Breast epithelium (tissue), 4 donors: ENCODE measurements around the gene RTL3. TPM values are rescaled to one million over a fixed set of nuclear protein-coding genes. Genes with fewer than 3 reads are reported as not detected.

ENCODE experiments used
- DNase-seq, 2 donors: peaks; one replicate each; pipeline ENCODE4 v3.0.0-alpha.2; 2019; ENCODE audit warnings: low spot score in 2 of 2
- H3K27ac ChIP-seq, 2 donors: fragments of 200-600 bp; sonication (generic) in 1 of 2; one replicate each; pipeline ENCODE4 v1.5.1; 2016 to 2019; ENCODE audit warnings: mild to moderate bottlenecking in 1 of 2
- H3K27me3 ChIP-seq, 2 donors: fragments of 200-600 bp; sonication (generic) in 1 of 2; one replicate each; pipeline versions ENCODE4 v1.5.1 to v1.6.0; 2017 to 2019; ENCODE audit warnings: control low read depth in 1 of 2, mild to moderate bottlenecking in 1 of 2
- H3K36me3 ChIP-seq: fragments of 200-600 bp; one replicate; pipeline ENCODE4 v1.5.1; 2019
- H3K4me1 ChIP-seq, 2 donors: fragments of 200-600 bp; sonication (generic); one replicate each; pipeline ENCODE4 v1.5.1; 2016 to 2019; ENCODE audit warnings: control low read depth in 1 of 2
- H3K4me3 ChIP-seq, 3 donors: fragments of 200-600 bp; sonication (generic); 1 replicate in 2 of 3; 2 replicates in 1 of 3; pipeline ENCODE4 v1.5.1; 2016 to 2019; ENCODE audit warnings: mild to moderate bottlenecking in 3 of 3, moderate library complexity in 2 of 3
- H3K9me3 ChIP-seq, 2 donors: fragments of 200-600 bp; sonication (generic) in 1 of 2; one replicate each; pipeline ENCODE4 v1.5.1; 2016 to 2019; ENCODE audit warnings: control low read depth in 1 of 2
- CTCF ChIP-seq, 3 donors: fragments of 450-650 bp; IDR thresholded peaks; one replicate each; pipeline ENCODE4 v1.5.1; 2016 to 2017; ENCODE audit warnings: antibody characterized with exemption in 3 of 3, mild to moderate bottlenecking in 3 of 3, moderate library complexity in 3 of 3
- POLR2A ChIP-seq: fragments of 450-650 bp; IDR thresholded peaks from one replicate; pipeline ENCODE4 v1.6.1; 2016; ENCODE audit warnings: antibody characterized with exemption, mild to moderate bottlenecking, moderate library complexity
- POLR2AphosphoS5 ChIP-seq, 3 donors: sonication (generic); formaldehyde crosslinking; IDR thresholded peaks; one replicate each; pipeline ENCODE4 v1.6.1; 2017; ENCODE audit warnings: antibody characterized with exemption in 3 of 3
- intact Hi-C: fragments of 100-400 bp; cut with DNase I; formaldehyde crosslinking; loops from one replicate; pipeline ENCODE4 v1.15.1; 2023; ENCODE audit warnings: low total_unique reads
- total RNA-seq, 3 donors: library from RNA; depleted of rRNA; stranded (reverse); fragments of >200 nt; gene quantifications; one replicate each; pipeline ENCODE4 v1.1.0, GENCODE V29; 2016

Gene RTL3
- total RNA-seq, 3 donors from 2014 or later = 0.44 to 1.6 TPM; not detected in 1

- H3K4me1 ChIP-seq = no peaks in the 10 kb centered on the region
- H3K9me3 ChIP-seq = no peaks in the 10 kb centered on the region
- TF ChIP-seq POLR2A = no peak
- TF ChIP-seq POLR2AphosphoS5 (IDR thresholded peaks at IDR 0.05) = no peak
- no peak for TF ChIP-seq CTCF (IDR thresholded peaks at IDR 0.05)
- no peaks in the 10 kb centered on the region for H3K36me3 ChIP-seq
- H3K27ac ChIP-seq = peak overlapping the region in 1 of 2 donors; percentile 26
- H3K27me3 ChIP-seq = peaks cover 0 to 8% of the 10 kb centered on the region in 2 donors
- DNase-seq = no peak
- intact Hi-C loops = no loop called here
- no peak overlapping the region for H3K4me3 ChIP-seq
These were observed 34.7 kb downstream of the RTL3 start for GRCh38 chrX:78624426-78624825.

- no peak for DNase-seq
These were observed 36.3 kb downstream of the RTL3 start for GRCh38 chrX:78622831-78623230.

GRCh38 chrX:78619834-78620233, 39.3 kb downstream of the RTL3 start:
- H3K27ac ChIP-seq = no peak overlapping the region
- intact Hi-C loops = loop anchor here (5.0 kb wide), 1 partner anchor 357 kb away; no protein-coding TSS in a partner anchor
- H3K4me3 ChIP-seq = no peak overlapping the region
- H3K9me3 ChIP-seq = no peaks in the 10 kb centered on the region
- H3K27me3 ChIP-seq = peaks cover 0 to 16% of the 10 kb centered on the region in 2 donors
- H3K4me1 ChIP-seq = no peaks in the 10 kb centered on the region
- TF ChIP-seq POLR2AphosphoS5 (IDR thresholded peaks at IDR 0.05) = no peak
- TF ChIP-seq CTCF (IDR thresholded peaks at IDR 0.05) = no peak
- TF ChIP-seq POLR2A = no peak
- H3K36me3 ChIP-seq = no peaks in the 10 kb centered on the region
- DNase-seq = no peak

More at GRCh38 chrX:78622831-78623230, 36.3 kb downstream of the RTL3 start:
- Histone ChIP-seq H3K4me3 (no peak overlapping the region), H3K9me3 (no peaks in the 10 kb centered on the region), H3K27me3 (peaks cover 0 to 16% of the 10 kb centered on the region in 2 donors), H3K36me3 (no peaks in the 10 kb centered on the region), H3K4me1 (no peaks in the 10 kb centered on the region), H3K27ac (no peak overlapping the region)
- TF ChIP-seq CTCF (IDR thresholded peaks at IDR 0.05) (no peak), POLR2A (no peak), POLR2AphosphoS5 (IDR thresholded peaks at IDR 0.05) (no peak)
- intact Hi-C loops = no loop called here

GRCh38 chrX:78618987-78619386, 40.1 kb downstream of the RTL3 start:
- Histone ChIP-seq H3K4me1 (no peaks in the 10 kb centered on the region), H3K9me3 (no peaks in the 10 kb centered on the region), H3K27ac (no peak overlapping the region), H3K36me3 (no peaks in the 10 kb centered on the region), H3K27me3 (peaks cover 0 to 16% of the 10 kb centered on the region in 2 donors), H3K4me3 (no peak overlapping the region)
- DNase-seq = no peak
- intact Hi-C loops = loop anchor here (5.0 kb wide), 1 partner anchor 358 kb away; no protein-coding TSS in a partner anchor
- TF ChIP-seq POLR2AphosphoS5 (IDR thresholded peaks at IDR 0.05) (no peak), CTCF (IDR thresholded peaks at IDR 0.05) (no peak), POLR2A (no peak)

GRCh38 chrX:78614264-78614663, 44.9 kb downstream of the RTL3 start:
- intact Hi-C loops = no loop called here
- Histone ChIP-seq H3K27ac (no peak overlapping the region), H3K4me3 (no peak overlapping the region)

More at GRCh38 chrX:78614264-78614663, 44.9 kb downstream of the RTL3 start:
- Histone ChIP-seq H3K9me3 (no peaks in the 10 kb centered on the region), H3K4me1 (no peaks in the 10 kb centered on the region), H3K36me3 (no peaks in the 10 kb centered on the region), H3K27me3 (peaks cover 0 to 6% of the 10 kb centered on the region in 2 donors)
- TF ChIP-seq POLR2A (no peak), CTCF (IDR thresholded peaks at IDR 0.05) (no peak), POLR2AphosphoS5 (IDR thresholded peaks at IDR 0.05) (no peak)
- no peak for DNase-seq

Other genes starting within 250 kb of the RTL3 start
- under 1 TPM; 0.32 to 0.98 (median 0.59) TPM for gene LPAR4, start 88.4 kb upstream of the RTL3 start, total RNA-seq